ENCODE measurements around the gene MAPK7.

- no peak for TF ChIP-seq CTCF (IDR thresholded peaks at IDR 0.05)
- TF ChIP-seq ZFX (IDR thresholded peaks at IDR 0.05; ENCODE audit: borderline replicate concordance) = no peak
These were observed at the start of gene MAPK7 for GRCh38 chr17:19378416-19379360.
